ENCODE measurements around the gene PLXNA4. TPM values are rescaled to one million over a fixed set of nuclear protein-coding genes. Genes with fewer than 3 reads are reported as not detected.

Gene PLXNA4
- 0.38 and 0.40 TPM in 2 replicates for total RNA-seq
- long read RNA-seq: 0 reads

DNA sequence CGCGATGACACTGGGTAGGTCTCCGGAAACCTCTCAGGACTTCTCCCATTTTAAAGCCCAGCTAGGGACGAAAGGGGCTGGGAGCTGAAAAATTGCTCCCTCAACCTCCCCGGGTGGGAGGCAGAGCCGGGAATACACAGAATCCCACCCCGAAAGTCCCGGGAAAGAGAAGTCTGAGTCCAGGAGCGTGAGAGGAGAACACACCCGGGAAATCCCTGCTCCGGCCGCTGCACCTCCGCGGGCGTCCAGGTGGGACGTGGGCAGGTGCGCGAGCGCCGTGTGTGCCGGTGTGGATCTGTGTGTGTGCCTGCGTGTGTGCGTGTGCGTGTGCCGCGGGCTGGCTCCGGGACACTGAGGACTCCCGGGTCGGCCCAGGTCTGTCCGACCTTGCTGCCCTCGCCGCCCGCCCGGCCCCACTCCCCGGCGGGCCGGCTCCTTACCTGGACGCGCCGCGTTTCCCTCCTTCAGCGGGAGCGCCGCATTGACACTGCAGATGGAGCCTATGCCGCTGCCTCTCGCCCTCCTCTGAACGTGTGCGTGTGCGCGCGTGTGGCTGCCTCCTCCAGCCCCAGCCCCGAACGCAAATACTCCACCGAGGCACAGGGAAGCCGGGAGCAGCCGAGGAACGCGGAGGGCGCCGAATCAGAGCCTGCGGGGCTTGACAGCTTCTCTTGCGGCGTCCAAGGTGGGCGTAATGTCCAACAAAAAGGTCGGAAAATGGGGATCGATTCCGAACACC, at the start of gene PLXNA4:
PLXNA4 (minus strand) TSS at position 489 of the 739 bp plus-strand sequence. CDS start 67,777 bp downstream, outside the sequence.
- no peak for DNase-seq (ENCODE audit: low spot score, unreplicated experiment)
- Mint-ChIP-seq H3K9me3 (ENCODE audit: low read depth) (no peaks in the 10 kb centered on the region), H3K4me3 (ENCODE audit: low read depth) (peak within 1 kb of the TSS; percentile 70), H3K27ac (no peak within 1 kb of the TSS), H3K36me3 (ENCODE audit: insufficient read depth) (no peaks in the 10 kb centered on the region), H3K4me1 (ENCODE audit: low read depth) (peaks cover 7% of the 10 kb centered on the region), H3K27me3 (peaks cover 76% of the 10 kb centered on the region)
- TF ChIP-seq CTCF (IDR thresholded peaks at IDR 0.05; ENCODE audit: unreplicated experiment): no peak

DNA sequence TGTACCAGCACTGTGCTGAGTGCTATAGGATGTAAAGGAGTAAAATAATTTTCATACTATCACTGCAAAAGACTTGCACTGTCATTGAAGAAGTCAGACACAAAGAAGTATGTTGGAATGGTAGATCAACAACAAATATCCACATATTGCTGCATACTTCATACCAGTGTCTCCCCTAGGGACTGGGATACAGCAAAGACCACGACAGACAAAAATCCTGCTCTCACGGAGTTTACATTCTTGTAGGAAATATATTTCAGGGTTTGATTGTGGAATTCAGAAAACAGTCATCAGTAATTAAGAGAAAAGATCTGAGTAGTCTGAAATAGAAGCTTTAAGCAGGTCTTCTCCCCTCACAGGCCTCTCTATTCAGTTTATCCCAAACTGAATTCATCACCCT, 49.4 kb upstream of the PLXNA4 start:
- Mint-ChIP-seq H3K9me3 (ENCODE audit: low read depth) (no peaks in the 10 kb centered on the region), H3K36me3 (ENCODE audit: insufficient read depth) (no peaks in the 10 kb centered on the region), H3K4me1 (ENCODE audit: low read depth) (no peaks in the 10 kb centered on the region), H3K27ac (no peak overlapping the region), H3K27me3 (peaks cover 10% of the 10 kb centered on the region), H3K4me3 (ENCODE audit: low read depth) (no peak overlapping the region)
- no peak for TF ChIP-seq CTCF (IDR thresholded peaks at IDR 0.05; ENCODE audit: unreplicated experiment)
- no peak for DNase-seq (ENCODE audit: low spot score, unreplicated experiment)

DNA sequence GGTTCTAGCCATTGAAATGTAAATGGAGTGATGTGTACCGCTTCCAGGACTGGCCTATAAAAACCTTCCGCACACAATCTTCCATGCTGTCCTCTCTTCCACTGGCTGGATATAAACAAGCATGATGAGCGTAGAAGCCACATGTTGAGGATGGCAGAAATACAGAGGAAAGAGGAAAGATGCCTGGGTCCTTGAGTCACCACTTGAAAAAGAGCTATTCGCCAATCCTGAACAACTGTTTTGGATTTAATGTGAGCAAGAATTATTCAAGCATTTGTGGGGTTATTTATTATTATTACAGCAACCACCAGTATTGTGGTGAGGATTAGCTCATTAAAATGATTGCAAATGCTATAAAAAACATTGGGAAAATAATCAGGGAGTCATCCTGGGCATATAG, 45.8 kb upstream of the PLXNA4 start:
- no peaks in the 10 kb centered on the region for H3K36me3 Mint-ChIP-seq (ENCODE audit: insufficient read depth)
- no peak overlapping the region for H3K27ac Mint-ChIP-seq
- H3K4me1 Mint-ChIP-seq (ENCODE audit: low read depth): no peaks in the 10 kb centered on the region
- no peak for DNase-seq (ENCODE audit: low spot score, unreplicated experiment)
- H3K4me3 Mint-ChIP-seq (ENCODE audit: low read depth): no peak overlapping the region
- peaks cover 6% of the 10 kb centered on the region for H3K27me3 Mint-ChIP-seq
- H3K9me3 Mint-ChIP-seq (ENCODE audit: low read depth): no peaks in the 10 kb centered on the region
- TF ChIP-seq CTCF (IDR thresholded peaks at IDR 0.05; ENCODE audit: unreplicated experiment): no peak

DNA sequence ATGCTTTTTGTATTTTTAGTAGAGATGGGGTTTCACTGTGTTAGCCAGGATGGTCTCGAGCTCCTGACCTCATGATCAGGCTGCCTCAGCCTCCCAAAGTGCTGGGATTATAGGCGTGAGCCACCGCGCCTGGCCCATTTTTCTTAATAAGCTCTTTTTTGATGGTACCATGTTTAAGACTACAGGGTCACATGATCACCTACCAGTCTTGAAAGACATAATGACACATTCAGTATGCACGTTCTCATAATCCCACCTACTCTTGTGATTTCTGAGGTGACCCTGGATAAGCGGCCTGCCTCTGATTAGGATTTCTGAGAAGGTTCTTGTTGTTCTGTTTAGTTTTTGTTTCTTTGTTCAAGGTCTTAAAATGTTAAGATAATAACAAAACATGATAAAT, 43.7 kb upstream of the PLXNA4 start:
- H3K36me3 Mint-ChIP-seq (ENCODE audit: insufficient read depth): no peaks in the 10 kb centered on the region
- H3K27ac Mint-ChIP-seq: no peak overlapping the region
- no peaks in the 10 kb centered on the region for H3K9me3 Mint-ChIP-seq (ENCODE audit: low read depth)
- peaks cover under 1% of the 10 kb centered on the region for H3K4me1 Mint-ChIP-seq (ENCODE audit: low read depth)
- peaks cover 24% of the 10 kb centered on the region for H3K27me3 Mint-ChIP-seq
- no peak for DNase-seq (ENCODE audit: low spot score, unreplicated experiment)
- no peak overlapping the region for H3K4me3 Mint-ChIP-seq (ENCODE audit: low read depth)
- TF ChIP-seq CTCF (IDR thresholded peaks at IDR 0.05; ENCODE audit: unreplicated experiment): no peak

DNA sequence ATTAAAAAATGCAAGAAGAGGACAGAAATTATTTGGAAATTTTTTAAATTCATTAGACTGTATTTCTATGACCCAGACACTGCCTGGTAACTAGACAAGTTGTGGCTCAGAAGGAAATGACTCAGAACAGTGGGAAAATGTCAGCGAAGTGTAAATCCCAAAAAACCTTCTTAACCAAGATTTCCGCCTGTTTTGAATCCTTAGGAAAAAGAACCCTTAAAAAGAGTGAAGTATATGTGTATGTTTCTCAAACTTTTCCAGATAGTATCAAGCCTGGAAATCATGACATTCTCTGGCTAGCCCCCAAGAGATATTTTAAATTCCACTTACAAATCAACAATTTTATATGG, 42.7 kb upstream of the PLXNA4 start:
- Mint-ChIP-seq H3K4me3 (ENCODE audit: low read depth) (no peak overlapping the region), H3K4me1 (ENCODE audit: low read depth) (peaks cover 8% of the 10 kb centered on the region), H3K36me3 (ENCODE audit: insufficient read depth) (no peaks in the 10 kb centered on the region), H3K27me3 (peaks cover 33% of the 10 kb centered on the region), H3K27ac (no peak overlapping the region), H3K9me3 (ENCODE audit: low read depth) (no peaks in the 10 kb centered on the region)
- no peak for DNase-seq (ENCODE audit: low spot score, unreplicated experiment)
- TF ChIP-seq CTCF (IDR thresholded peaks at IDR 0.05; ENCODE audit: unreplicated experiment): no peak

Data from progenitor cell of endocrine pancreas (in vitro differentiated cells).